HEK293T (cell line): ENCODE data around the gene NUDT4.
"Not testable (repeated sequence)": the region's sequence is repeated elsewhere in the genome, so short reads cannot be mapped to it uniquely, and the experiment has no call there.

Experiments used
- BHLHE40 ChIP-seq: fragments of 450-650 bp; IDR thresholded peaks from 2 replicates; pipeline ENCODE4 v1.6.1; 2016; ENCODE audit warnings: mild to moderate bottlenecking, moderate library complexity, borderline replicate concordance
- CTBP1 ChIP-seq: fragments of 450-650 bp; IDR thresholded peaks from 2 replicates; pipeline ENCODE4 v1.6.1; 2016; ENCODE audit warnings: borderline replicate concordance
- FOXK2 ChIP-seq: fragments of 450-650 bp; IDR thresholded peaks from 2 replicates; pipeline ENCODE4 v1.6.1; 2016; ENCODE audit warnings: mild to moderate bottlenecking
- FOXM1 ChIP-seq: fragments of 450-650 bp; IDR thresholded peaks from 2 replicates; pipeline ENCODE4 v1.6.1; 2017; ENCODE audit warnings: mild to moderate bottlenecking, borderline replicate concordance
- HDGF ChIP-seq: fragments of 450-650 bp; IDR thresholded peaks from 2 replicates; pipeline ENCODE4 v1.6.1; 2017; ENCODE audit warnings: antibody characterized with exemption, borderline replicate concordance
- L3MBTL2 ChIP-seq: fragments of 450-650 bp; conservative IDR thresholded peaks from 2 replicates; pipeline ENCODE4 v1.6.1; 2016; ENCODE audit warnings: mild to moderate bottlenecking
- LEF1 ChIP-seq: fragments of 450-650 bp; IDR thresholded peaks from 2 replicates; pipeline ENCODE4 v1.6.1; 2017; ENCODE audit warnings: mild to moderate bottlenecking, borderline replicate concordance
- NFRKB ChIP-seq: fragments of 450-650 bp; IDR thresholded peaks from 2 replicates; pipeline ENCODE4 v1.6.1; 2016; ENCODE audit warnings: mild to moderate bottlenecking, moderate library complexity
- SP1 ChIP-seq: fragments of 450-650 bp; IDR thresholded peaks from 2 replicates; pipeline ENCODE4 v1.6.1; 2017
- SUZ12 ChIP-seq: fragments of 450-650 bp; IDR thresholded peaks from 2 replicates; pipeline ENCODE4 v1.6.1; 2016; ENCODE audit warnings: mild to moderate bottlenecking
- TARDBP ChIP-seq: fragments of 450-650 bp; IDR thresholded peaks from 2 replicates; pipeline ENCODE4 v1.6.1; 2016
- ZNF384 ChIP-seq: fragments of 450-650 bp; IDR thresholded peaks from 2 replicates; pipeline ENCODE4 v1.6.1; 2016

GRCh38 chr12:93411060-93411459 lies 33.3 kb downstream of the NUDT4 start:
- TF ChIP-seq ZNF384, SUZ12, FOXK2, SP1, HDGF, BHLHE40, TARDBP, FOXM1, L3MBTL2, CTBP1, NFRKB, LEF1: not testable (repeated sequence)
